GM12878 (cell line): ENCODE data around the gene RNF31. TPM values are rescaled to one million over a fixed set of nuclear protein-coding genes. Genes with fewer than 3 reads are reported as not detected.
A peak's percentile ranks its signal among the peaks of the same experiment; 100 is the strongest.

ENCODE experiments used
- ATAC-seq: fragments of 200-7000 bp; cut with Tn5 transposase; 3 replicates; pipeline ENCODE4 v1.9.1; 2020; ENCODE audit warnings: mild to moderate bottlenecking, moderate library complexity
- BruUV-seq: library from RNA; stranded (reverse); fragments of 400-500 nt; replicated peaks from 2 replicates; lab custom pipeline; 2021; lab: Mats Ljungman, UMichigan
- CTCF ChIA-PET: fragments of 300-600 bp; sonication (Branson Sonifier 250); formaldehyde crosslinking; extraction: SDS; loops from one replicate; lab custom pipeline; 2021; ENCODE audit warnings: inconsistent platforms; lab: Yijun Ruan, JAX
- POLR2A ChIA-PET: fragments of 350-600 bp; formaldehyde crosslinking; extraction: SDS; loops from one replicate; lab custom pipeline; 2021; ENCODE audit warnings: inconsistent platforms; lab: Charles Lee
- RAD21 ChIA-PET: fragments of 300-600 bp; sonication (Branson Sonifier 250); formaldehyde crosslinking; loops from one replicate; lab custom pipeline; 2023; ENCODE audit warnings: antibody characterized with exemption; ENCODE audit not compliant: unreplicated experiment; lab: Charles Lee
- SMC1A ChIA-PET: fragments of 300-600 bp; sonication (Branson Sonifier 250); formaldehyde crosslinking; loops from one replicate; lab custom pipeline; 2023; ENCODE audit not compliant: unreplicated experiment, uncharacterized antibody; lab: Charles Lee
- DNase-seq: peaks from one replicate; pipeline ENCODE4 v3.0.0-alpha.2; 2011; ENCODE audit warnings: low read depth, low spot score
- FAIRE-seq: peaks from 3 replicates; lab custom pipeline; 2011; peaks lifted over from hg19 to GRCh38; lab: Jason Lieb, UNC
- H2AFZ ChIP-seq: 2 replicates; pipeline ENCODE4 v1.6.0; 2011; ENCODE audit warnings: low read depth, low read length, control low read depth; ENCODE audit not compliant: control insufficient read depth
- H3K27ac ChIP-seq: 2 replicates; pipeline ENCODE4 v1.5.1; 2011; ENCODE audit warnings: control low read depth; ENCODE audit not compliant: control insufficient read depth, insufficient read depth
- H3K27me3 ChIP-seq, 2 experiments: replicated peaks in 1 of 2; 2 replicates each; pipeline versions ENCODE4 v1.6.0 to v1.6.1; 2011; ENCODE audit warnings: low read length in 1 of 2; ENCODE audit not compliant: control insufficient read depth in 2 of 2, insufficient read depth in 2 of 2
- H3K36me3 ChIP-seq, 2 experiments: 2 replicates each; pipeline ENCODE4 v1.5.1; 2011; ENCODE audit warnings: low read length in 1 of 2; ENCODE audit not compliant: control insufficient read depth in 2 of 2, insufficient read depth in 2 of 2
- H3K4me1 ChIP-seq: 2 replicates; pipeline ENCODE4 v1.6.1; 2011; ENCODE audit warnings: mild to moderate bottlenecking, low read length, moderate library complexity, mixed read lengths; ENCODE audit not compliant: control insufficient read depth, insufficient read depth
- H3K4me2 ChIP-seq: 2 replicates; pipeline ENCODE4 v1.6.0; 2011; ENCODE audit warnings: control low read depth; ENCODE audit not compliant: control insufficient read depth, insufficient read depth
- H3K4me3 ChIP-seq: fragments of 200-600 bp; sonication (generic); 2 replicates; pipeline ENCODE4 v1.5.1; 2016
- H3K79me2 ChIP-seq: 2 replicates; pipeline ENCODE4 v1.6.0; 2011; ENCODE audit warnings: low read length; ENCODE audit not compliant: control insufficient read depth, insufficient read depth
- H3K9ac ChIP-seq: 2 replicates; pipeline ENCODE4 v1.8.0; 2011; ENCODE audit warnings: low read length, control low read depth, mixed read lengths; ENCODE audit not compliant: control insufficient read depth, insufficient read depth
- H3K9me3 ChIP-seq: replicated peaks from 3 replicates; pipeline ENCODE4 v1.5.1; 2011; ENCODE audit warnings: mild to moderate bottlenecking, low read length; ENCODE audit not compliant: control insufficient read depth, insufficient read depth
- H4K20me1 ChIP-seq: 2 replicates; pipeline ENCODE4 v1.6.0; 2011; ENCODE audit not compliant: control insufficient read depth, insufficient read depth
- DPF2 ChIP-seq: fragments of 450-650 bp; IDR thresholded peaks from 2 replicates; pipeline ENCODE4 v1.6.1; 2017; ENCODE audit warnings: mild to moderate bottlenecking
- POLR2A ChIP-seq: IDR thresholded peaks from 2 replicates; pipeline ENCODE4 v1.6.1; 2011; ENCODE audit warnings: low read depth, mild to moderate bottlenecking, low read length
- SREBF1 ChIP-seq: IDR thresholded peaks from 2 replicates; pipeline ENCODE4 v1.6.1; 2012; ENCODE audit warnings: mild to moderate bottlenecking, low read length
- WGBS: methylation state at CpG from one replicate; pipeline ENCODE4 v1.1.6; 2016; ENCODE audit warnings: low lambda C conversion rate; ENCODE audit not compliant: insufficient replicate concordance, insufficient coverage; ENCODE audit errors: missing lambda C conversion rate; 5-methylcytosine and 5-hydroxymethylcytosine counted together
- in situ Hi-C: fragments of 300-500 bp; cut with MboI; formaldehyde crosslinking; loops from 9 replicates; pipeline ENCODE4 v1.14.3; 2018; ENCODE audit warnings: mixed read lengths
- intact Hi-C: fragments of 100-400 bp; cut with micrococcal nuclease; formaldehyde crosslinking; loops from one replicate; pipeline ENCODE4 v1.14.2; 2022; ENCODE audit not compliant: unreplicated experiment
- polyA plus RNA-seq, 11 experiments: library from polyadenylated mRNA; depleted of rRNA in 4 of 11; unstranded in 6 of 11; stranded (reverse) in 5 of 11; fragments of >200 nt; fragmentation: Nextera tagmentation in 4 of 11; fragmentation: Illumina TruSeq in 1 of 11; extraction: Ambion mirVana in 4 of 11; extraction: Trizol in 1 of 11; gene quantifications; 1 replicate in 1 of 11; 2 replicates in 10 of 11; pipeline versions ENCODE4 v1.2.1 to v1.2.3, GENCODE V29; 2011 to 2016; ENCODE audit warnings: inconsistent platforms in 2 of 11, missing spikeins in 2 of 11, low read depth in 1 of 11
- total RNA-seq, 4 experiments: library from RNA; depleted of rRNA in 3 of 4; stranded (reverse); fragments of >200 nt in 3 of 4; fragmentation: Illumina TruSeq in 1 of 4; extraction: Trizol in 1 of 4; gene quantifications; 2 replicates each; pipeline versions ENCODE4 v1.2.1 to v1.2.3, GENCODE V29; 2013 to 2021
- TF ChIP-seq, protein P1 (sequence below): fragments of 450-650 bp; IDR thresholded peaks from 2 replicates; pipeline ENCODE4 v1.6.1; 2017; ENCODE audit warnings: mild to moderate bottlenecking, moderate library complexity

The RNF31 gene
- total and polyA plus RNA-seq, 10 of the 15 experiments (the other 5 are each of a cell fraction or from before 2014, with no cell fraction given) = 8.5 to 92.7 (median 52.0) TPM

- DNase-seq (no peak), ATAC-seq (no peak), FAIRE-seq (no peak)
- ChIA-PET SMC1A (interaction anchor here (0.7 kb wide), 1 partner anchor 50 kb away, joined by 3 read pairs; no protein-coding TSS in a partner anchor), CTCF (interaction anchor here (0.6 kb wide), 1 partner anchor 20 kb away, joined by 5 read pairs; no protein-coding TSS in a partner anchor), RAD21 (interaction anchor here (1.8 kb wide), 1 partner anchor 21 kb away, joined by 4 read pairs; the partner anchor contains the start of gene PSME1), POLR2A (interaction anchor here (0.8 to 1.3 kb wide), 3 partner anchors 9 to 38 kb away, joined by 3 to 7 read pairs (median 3); partner anchors contain the start of genes PSME2 and RNF31)
- in situ Hi-C loops (no loop called here), intact Hi-C loops (no loop called here)
- Histone ChIP-seq H3K27ac (no peak overlapping the region), H3K4me3 (no peak overlapping the region), H3K36me3 (peaks cover 25 to 29% of the 10 kb centered on the region in 2 experiments), H3K4me2 (no peak overlapping the region), H3K27me3 (no peaks in the 10 kb centered on the region), H3K9ac (no peak overlapping the region), H3K9me3 (no peaks in the 10 kb centered on the region), H4K20me1 (no peaks in the 10 kb centered on the region), H2AFZ (no peak overlapping the region), H3K79me2 (peaks cover 9% of the 10 kb centered on the region), H3K4me1 (peaks cover 11% of the 10 kb centered on the region)
- 100% methylated on average over 1 of the region's 1 CpG for WGBS
- BruUV-seq = no TSS peak
- TF ChIP-seq SREBF1 (no peak), DPF2 (no peak)
These were observed 9.5 kb downstream of the RNF31 start for GRCh38 chr14:24156840-24157239.

- no peak overlapping the region for H3K27ac ChIP-seq
- no peak overlapping the region for H3K4me2 ChIP-seq
- peaks cover 14% of the 10 kb centered on the region for H3K79me2 ChIP-seq
- peaks cover 11% of the 10 kb centered on the region for H3K4me1 ChIP-seq
- in situ Hi-C loops (no loop called here), intact Hi-C loops (no loop called here)
- H2AFZ ChIP-seq = no peak overlapping the region
- no peaks in the 10 kb centered on the region for H3K27me3 ChIP-seq
- whole genome bisulfite sequencing = 94% methylated on average over 12 of the region's 12 CpGs
- H3K9ac ChIP-seq = no peak overlapping the region
- ChIA-PET CTCF (interaction anchor here (0.6 kb wide), 1 partner anchor 20 kb away, joined by 5 read pairs; no protein-coding TSS in a partner anchor), POLR2A (interaction anchor here (0.8 to 1.3 kb wide), 3 partner anchors 10 to 39 kb away, joined by 3 to 7 read pairs (median 3); partner anchors contain the start of genes PSME2 and RNF31), SMC1A (no interaction called here), RAD21 (no interaction called here)
- H3K36me3 ChIP-seq = peaks cover 25 to 29% of the 10 kb centered on the region in 2 experiments
- no peak for ATAC-seq
- FAIRE-seq = no peak
- no peaks in the 10 kb centered on the region for H3K9me3 ChIP-seq
- H3K4me3 ChIP-seq = no peak overlapping the region
- no TSS peak for BruUV-seq
- TF ChIP-seq, protein P1, sequence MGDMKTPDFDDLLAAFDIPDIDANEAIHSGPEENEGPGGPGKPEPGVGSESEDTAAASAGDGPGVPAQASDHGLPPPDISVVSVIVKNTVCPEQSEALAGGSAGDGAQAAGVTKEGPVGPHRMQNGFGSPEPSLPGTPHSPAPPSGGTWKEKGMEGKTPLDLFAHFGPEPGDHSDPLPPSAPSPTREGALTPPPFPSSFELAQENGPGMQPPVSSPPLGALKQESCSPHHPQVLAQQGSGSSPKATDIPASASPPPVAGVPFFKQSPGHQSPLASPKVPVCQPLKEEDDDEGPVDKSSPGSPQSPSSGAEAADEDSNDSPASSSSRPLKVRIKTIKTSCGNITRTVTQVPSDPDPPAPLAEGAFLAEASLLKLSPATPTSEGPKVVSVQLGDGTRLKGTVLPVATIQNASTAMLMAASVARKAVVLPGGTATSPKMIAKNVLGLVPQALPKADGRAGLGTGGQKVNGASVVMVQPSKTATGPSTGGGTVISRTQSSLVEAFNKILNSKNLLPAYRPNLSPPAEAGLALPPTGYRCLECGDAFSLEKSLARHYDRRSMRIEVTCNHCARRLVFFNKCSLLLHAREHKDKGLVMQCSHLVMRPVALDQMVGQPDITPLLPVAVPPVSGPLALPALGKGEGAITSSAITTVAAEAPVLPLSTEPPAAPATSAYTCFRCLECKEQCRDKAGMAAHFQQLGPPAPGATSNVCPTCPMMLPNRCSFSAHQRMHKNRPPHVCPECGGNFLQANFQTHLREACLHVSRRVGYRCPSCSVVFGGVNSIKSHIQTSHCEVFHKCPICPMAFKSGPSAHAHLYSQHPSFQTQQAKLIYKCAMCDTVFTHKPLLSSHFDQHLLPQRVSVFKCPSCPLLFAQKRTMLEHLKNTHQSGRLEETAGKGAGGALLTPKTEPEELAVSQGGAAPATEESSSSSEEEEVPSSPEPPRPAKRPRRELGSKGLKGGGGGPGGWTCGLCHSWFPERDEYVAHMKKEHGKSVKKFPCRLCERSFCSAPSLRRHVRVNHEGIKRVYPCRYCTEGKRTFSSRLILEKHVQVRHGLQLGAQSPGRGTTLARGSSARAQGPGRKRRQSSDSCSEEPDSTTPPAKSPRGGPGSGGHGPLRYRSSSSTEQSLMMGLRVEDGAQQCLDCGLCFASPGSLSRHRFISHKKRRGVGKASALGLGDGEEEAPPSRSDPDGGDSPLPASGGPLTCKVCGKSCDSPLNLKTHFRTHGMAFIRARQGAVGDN = no peak
- TF ChIP-seq POLR2A = peak; percentile 25; the same call in 1 of the 2 replicates
- DNase-seq = no peak
- no peaks in the 10 kb centered on the region for H4K20me1 ChIP-seq
These were observed 10.0 kb downstream of the RNF31 start for GRCh38 chr14:24157331-24157730.
